ENCODE data around the gene ZSCAN20.
"Not testable (repeated sequence)": the region's sequence is repeated elsewhere in the genome, so short reads cannot be mapped to it uniquely, and the experiment has no call there.

The ZSCAN20 gene

DNA sequence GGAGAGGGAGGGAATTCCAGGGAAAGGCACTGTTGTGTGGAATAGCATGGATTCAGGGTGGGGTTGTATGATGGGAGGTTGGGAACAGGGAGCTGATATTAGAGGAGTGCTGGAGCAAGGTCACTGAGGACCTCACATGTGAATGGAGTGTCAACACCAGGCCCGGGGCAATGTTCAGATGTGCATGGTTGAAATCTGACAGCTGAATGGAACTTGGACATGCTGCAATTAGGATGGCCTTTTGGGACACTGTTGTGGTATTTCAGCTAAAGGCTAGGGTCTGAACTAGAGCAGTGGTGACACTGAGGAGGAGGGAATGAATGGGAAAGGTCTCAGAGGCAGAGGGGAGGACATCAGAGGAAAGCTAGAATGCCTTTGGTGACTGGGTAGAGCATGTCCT lies 25.0 kb downstream of the ZSCAN20 start:
- DNase-seq: no peak

DNA sequence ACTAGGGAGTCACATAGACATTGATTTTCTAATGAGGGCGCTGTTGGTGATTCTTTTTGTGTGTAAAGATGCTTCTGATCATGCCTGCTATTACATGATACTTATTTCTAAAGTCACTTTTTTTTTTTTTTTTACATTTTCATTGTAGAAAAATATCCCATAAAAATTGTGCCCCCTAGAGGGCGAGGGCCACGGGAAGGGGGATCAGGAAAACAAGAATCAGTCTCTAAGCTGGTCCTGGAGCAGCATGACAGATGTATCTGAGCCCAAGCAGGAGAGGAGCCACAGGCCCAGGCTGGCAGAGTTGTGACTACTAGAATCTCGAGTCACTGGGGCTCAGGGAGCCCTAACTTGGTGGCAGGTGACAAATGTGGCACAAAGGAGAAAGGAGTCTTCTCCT lies 28.1 kb downstream of the ZSCAN20 start:
- no peak for DNase-seq

DNA sequence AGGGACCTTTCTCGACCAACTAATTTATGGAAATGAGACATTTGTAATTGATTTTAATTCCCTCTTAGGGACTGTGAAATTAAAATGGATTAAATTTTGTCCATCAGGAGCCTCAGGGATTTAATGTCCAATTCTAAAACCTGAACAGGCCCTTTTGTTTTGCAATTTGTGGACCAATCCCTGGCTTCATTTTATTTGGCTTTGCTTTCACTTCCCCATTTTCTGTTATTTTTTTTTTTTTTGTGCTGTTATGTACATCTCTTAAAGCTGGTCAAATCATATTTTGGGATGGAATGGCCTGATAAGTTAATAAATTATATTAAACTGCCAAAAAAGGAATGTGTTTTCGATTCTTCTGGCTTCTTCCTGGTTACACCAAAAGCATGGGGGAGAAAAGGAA lies 28.9 kb downstream of the ZSCAN20 start:
- no peak for DNase-seq

DNA sequence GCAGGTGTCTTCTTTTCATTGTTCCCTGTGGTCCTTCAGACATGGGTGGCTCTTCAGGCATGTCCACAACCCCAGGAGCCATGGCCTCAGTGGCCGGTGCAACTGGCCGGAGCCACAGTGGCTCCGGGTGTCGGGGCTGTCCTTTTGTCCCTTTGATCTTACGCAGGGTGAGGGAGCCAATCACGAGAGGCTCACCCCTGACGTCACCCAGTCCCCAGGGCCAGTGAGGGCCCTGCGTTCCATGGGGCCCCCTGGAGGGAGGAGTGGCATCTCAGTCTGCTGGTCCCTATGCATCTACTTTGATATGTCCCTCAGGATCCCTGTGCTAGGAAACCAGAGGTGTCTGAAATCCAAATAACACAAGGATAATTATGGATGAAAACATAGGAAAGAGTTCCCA lies 29.3 kb downstream of the ZSCAN20 start:
- no peak for DNase-seq

DNA sequence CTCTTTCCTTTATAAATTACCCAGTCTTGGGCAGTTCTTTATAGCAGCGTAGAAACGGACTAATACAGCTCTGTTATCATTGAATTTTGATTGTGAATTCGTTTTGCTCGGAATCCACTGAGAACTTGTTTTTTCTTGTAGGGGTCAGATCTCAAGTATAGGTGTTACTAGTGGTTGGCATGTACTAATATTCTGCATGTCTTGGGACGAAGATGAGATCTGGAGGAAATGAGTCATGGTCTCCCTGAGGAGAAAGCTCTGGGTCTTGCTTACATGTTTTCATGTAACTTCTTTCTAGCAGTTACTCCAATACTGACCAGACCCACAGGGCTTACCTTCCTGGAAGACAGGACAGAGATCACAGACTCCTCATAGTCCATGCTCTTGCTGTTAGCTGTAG lies 30.3 kb downstream of the ZSCAN20 start:
- no peak for DNase-seq

GRCh38 chr1:33503506-33503905 lies 31.1 kb downstream of the ZSCAN20 start:
- DNase-seq: no peak

DNA sequence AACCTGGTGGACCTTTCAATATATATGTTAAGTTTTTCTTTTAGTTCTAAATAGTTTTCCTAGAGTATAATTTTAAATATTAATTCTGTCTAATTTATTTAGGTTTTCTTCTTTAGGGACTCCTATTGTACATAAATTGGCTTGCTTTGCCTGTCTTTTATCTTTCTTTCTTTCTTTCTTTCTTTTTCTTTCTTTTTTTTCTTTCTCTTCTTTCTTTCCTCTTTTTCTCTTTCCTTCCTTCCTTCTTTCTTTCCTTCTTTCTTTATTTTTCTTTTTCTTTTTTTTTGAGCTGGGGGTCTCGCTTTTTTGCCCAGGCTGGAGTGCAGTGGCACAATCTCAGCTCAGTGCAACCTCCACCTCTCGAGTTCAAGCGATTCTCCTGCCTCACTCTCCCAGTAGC lies 35.2 kb downstream of the ZSCAN20 start:
- DNase-seq: no peak

DNA sequence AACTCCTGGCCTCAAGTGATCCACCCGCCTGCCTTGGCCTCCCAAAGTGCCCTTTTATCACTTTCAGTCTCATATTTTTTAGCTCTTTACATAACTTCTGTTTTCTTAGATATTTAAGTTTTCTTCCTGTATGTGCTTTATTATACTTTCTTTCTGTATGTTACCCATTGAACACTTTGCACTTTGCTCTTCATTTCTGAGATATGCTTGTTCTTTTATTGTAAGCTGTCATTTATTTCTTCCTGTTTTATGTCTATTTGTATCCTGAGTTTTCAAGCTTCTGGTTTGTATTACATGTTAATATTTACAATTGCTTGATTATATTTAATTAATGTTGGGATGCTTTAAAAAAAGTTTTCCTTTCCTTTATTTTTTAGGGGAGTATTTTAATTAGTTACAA lies 35.7 kb downstream of the ZSCAN20 start:
- DNase-seq: no peak

DNA sequence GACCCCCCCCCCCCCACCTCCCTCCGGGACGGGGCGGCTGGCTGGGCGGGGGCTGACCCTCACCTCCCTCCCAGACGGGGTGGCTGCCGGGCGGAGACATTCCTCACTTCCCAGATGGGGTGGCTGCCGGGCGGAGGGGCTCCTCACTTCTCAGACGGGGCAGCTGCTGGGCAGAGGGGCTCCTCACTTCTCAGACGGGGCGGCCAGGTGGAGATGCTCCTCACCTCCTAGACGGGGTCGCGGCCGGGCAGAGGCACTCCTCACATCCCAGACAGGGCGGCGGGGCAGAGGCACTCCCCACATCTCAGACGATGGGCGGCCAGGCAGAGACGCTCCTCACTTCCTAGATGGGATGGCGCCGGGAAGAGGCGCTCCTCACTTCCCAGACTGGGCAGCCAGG lies 36.8 kb downstream of the ZSCAN20 start:
- DNase-seq: not testable (repeated sequence)

DNA sequence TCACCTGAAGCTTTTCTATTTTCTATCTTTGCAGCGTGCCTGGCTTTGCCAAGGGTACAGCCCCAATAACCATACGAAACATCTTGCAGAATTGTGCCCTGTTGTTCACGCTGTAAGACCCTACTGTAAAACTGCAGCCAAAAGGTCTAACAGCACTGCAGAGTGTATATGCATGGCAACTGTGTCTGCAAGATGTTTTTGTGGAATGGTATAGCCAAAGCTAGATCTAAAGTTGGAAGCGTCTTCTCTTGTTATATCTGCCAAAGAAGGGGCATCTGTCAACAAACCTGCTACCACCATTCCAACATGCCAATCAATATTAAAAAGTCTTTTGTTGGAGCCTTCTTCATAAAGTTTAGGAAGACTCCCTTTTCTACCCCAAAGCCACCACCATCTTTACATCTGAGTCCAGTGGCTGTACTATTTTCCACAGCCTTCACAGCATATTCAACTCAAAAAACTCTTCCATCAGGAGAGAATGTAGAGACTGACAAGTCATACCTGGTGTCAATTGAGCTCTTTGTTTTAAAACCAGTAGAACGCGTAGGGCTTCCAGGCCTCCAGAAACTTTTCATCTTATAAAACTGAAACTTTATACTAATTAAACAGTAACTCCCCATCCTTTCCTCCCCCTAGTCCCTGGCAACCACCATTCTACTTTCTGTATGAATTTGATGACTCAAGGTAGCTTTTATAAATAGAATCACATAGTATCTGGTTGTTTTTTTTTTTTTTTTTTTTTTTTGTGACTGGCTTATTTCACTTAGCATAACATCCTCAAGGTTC lies 40.0 kb downstream of the ZSCAN20 start:
- no peak for DNase-seq

GRCh38 chr1:33515112-33515511 lies 42.7 kb downstream of the ZSCAN20 start:
- no peak for DNase-seq

GRCh38 chr1:33515607-33516006 lies 43.2 kb downstream of the ZSCAN20 start:
- DNase-seq: no peak

GRCh38 chr1:33516428-33516827 lies 44.0 kb downstream of the ZSCAN20 start:
- DNase-seq: no peak

- no peak for DNase-seq
Observed at GRCh38 chr1:33516891-33517567, 44.6 kb downstream of the ZSCAN20 start.

- DNase-seq: no peak
Observed at GRCh38 chr1:33517596-33518250, 45.3 kb downstream of the ZSCAN20 start.

DNA sequence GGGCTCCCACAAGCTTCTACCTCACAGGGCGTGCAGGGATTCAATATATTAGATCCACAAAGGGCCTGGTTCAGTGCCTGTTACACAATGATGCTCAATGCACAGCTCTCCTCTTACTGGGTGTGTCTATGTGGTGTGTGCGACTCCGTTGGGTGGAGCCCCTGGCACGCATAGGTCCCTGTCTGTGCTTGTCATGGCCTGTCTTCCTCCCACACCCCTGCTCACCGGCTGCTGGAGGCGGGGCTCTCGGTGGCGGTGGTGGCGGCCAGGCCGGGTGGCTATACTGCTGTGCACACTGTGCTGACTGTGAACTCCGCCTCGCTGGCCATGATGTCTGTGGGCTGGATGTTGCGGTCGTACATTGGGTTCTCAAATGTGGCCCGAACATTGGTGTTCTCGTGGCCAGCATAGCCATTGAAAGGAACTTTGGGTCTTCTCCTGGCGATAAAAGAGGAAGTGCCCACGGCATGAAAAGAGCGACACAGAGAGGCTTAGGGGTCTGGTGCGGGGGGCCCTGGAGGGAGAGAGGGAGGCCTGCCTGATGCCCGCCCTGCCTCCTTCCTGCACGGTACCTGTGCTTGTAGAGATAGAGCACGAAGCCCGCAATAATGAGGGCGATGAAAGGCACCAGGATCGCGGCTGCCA lies 46.9 kb downstream of the ZSCAN20 start:
- DNase-seq: no peak

DNA sequence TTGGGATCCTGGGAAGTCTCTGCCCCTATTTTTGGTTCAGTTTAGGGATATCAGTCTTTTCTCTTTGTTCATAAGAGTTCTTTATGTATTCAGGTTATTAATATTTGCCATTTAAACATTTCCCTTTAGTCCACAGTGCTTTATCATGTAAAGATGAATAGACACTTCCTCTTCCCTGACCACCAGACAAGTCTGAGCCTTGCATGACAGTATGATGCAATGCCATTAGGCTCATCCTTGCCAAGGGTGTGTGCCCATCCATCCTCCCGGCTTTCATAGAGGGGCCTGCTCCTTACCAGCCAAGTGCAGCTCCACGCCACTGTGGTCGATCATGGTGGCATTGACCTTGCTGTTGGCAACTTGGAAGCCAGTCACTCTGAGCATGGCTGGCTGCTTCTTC lies 52.1 kb downstream of the ZSCAN20 start:
- no peak for DNase-seq

DNA sequence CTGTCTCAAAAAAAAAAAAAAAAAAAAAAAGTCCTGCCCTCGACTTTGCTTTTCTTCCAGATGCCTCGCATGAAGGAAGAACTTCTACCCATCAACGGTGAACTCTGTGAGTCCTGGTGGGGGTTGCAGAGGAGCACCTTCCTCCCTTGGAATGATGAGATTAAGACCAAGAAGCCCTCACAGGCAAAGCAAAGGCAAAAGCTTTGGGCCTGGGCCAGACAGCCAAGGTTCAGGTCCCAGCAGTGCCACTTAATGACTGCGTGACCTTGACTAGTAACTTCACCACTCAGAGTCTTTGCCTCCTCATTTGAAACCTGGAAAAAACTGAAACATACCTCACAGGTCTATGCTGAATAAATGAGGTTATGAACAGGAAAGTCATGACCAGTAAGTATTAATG lies 55.5 kb downstream of the ZSCAN20 start:
- DNase-seq: no peak

DNA sequence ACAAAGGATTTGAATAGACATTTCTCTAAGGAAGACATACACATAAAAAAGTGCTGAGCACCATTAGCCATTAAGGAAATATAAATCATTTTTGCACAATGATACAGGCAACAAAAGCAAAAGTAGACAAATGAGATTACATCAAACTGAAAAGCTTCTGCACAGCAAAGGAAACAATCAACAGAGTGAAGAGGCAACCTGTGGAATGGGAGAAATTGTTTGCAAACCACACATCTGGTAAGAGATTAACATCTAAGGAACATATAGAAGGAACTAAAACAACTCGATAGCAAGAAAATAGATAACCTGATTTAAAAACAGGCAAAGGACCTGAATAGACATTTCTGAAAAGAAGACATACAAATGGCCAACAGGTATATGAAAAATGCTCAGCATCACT lies 57.5 kb downstream of the ZSCAN20 start:
- DNase-seq: no peak

GRCh38 chr1:33532250-33532649 lies 59.8 kb downstream of the ZSCAN20 start:
- DNase-seq: no peak

DNA sequence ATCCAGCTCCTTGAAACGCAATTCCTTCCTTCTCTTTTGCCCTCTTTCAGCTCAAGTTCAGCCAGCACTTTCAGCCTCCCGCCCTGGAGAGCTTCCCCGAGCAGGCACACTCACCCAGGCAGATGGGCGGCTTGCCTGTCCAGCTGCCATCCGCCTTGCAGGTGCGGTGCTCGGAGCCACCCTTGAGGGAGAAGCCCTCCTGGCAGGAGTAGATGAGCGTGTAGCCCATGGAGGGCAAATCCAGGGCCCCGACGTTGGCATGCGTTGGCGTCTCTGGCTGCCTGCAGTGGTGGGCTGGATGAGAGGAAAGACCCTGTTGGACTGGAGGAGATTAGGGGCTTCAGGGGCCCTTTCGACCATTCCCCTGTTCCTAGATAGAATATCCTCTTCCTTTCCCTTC lies 60.5 kb downstream of the ZSCAN20 start:
- DNase-seq: no peak

DNA sequence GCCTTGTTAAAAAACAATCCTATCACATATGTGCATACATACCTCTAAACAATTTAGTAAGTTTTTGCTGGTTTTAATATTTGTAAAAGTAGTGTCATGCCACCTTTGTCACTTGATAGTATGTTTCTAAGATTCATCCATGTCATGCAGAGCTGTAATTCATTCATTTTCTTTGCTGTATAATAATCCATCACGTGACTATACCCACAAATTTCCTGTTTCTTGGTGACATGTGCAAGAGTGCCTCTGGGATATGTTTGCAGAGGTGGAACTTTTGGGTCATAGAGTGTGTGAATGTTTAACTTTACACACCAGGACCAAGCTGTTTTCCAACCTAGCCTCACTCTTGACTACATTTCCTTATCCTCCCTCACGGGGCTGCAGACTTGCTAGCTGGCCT lies 62.9 kb downstream of the ZSCAN20 start:
- no peak for DNase-seq

DNA sequence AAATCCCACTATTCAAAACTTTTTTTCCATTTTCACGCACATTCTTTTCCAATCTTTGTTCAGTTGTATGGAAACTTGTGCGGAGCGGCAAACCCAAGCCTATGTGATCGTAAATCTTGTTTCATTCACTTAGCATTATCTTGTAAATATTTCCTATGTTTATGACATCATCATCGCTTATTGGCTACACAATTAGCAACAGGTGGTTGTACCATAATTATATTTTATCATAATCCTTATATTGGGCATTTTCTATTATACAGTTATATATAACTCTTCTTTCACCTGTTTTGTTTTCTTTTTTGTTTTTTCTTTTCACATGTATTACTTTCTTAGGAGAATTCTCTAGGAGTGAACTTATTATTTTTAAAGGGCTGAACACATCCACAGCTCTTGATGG lies 65.4 kb downstream of the ZSCAN20 start:
- DNase-seq: no peak

DNA sequence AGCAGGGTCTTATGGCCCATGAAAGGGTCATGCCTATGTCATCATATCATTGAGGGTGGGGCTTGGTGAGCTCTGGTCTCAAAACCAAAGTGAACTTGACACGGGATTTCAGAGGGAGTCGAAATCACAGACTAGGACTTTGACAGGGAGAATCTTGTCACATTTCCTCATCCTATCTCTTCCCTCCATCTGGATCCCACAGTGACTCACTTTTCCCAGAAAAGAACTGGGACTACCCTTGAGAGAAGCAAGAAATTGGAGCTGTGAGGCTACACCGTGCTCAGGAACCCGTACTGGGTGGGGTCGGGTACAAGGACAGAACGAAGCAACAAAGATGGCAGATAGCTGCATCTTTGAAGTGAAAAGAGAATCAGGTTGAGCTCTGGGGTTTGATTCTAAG lies 69.5 kb downstream of the ZSCAN20 start:
- no peak for DNase-seq

Measured in NCI-H2107 (cell line).